GM19239 (cell line): ENCODE data around the gene PPIF.

Experiments used
- DNase-seq: peaks from one replicate; pipeline ENCODE4 v3.0.0; 2011; ENCODE audit warnings: low spot score; ENCODE audit not compliant: insufficient read length
- FAIRE-seq: peaks from 2 replicates; lab custom pipeline; 2011; peaks lifted over from hg19 to GRCh38; lab: Jason Lieb, UNC

PPIF gene

DNA sequence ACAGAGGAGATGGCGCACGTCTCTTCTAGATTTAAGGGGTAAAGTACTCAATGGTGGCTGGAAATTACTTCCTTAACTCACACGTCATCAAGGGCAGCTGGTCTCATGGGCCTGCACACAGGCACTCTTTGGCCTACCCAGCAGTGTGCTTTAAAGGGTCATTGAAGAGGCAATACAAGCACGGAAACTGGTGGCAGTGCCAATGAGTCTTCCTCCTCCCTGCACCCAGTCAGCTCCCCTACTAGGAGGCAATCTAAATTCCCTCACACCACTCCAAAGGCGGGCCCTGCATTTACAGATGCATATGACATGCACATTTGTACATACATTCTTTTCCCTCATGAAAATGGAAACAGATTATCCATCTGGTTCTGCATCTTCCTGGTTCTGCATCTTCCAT is 47.4 kb downstream of the PPIF start:
- FAIRE-seq = no peak
- no peak for DNase-seq

DNA sequence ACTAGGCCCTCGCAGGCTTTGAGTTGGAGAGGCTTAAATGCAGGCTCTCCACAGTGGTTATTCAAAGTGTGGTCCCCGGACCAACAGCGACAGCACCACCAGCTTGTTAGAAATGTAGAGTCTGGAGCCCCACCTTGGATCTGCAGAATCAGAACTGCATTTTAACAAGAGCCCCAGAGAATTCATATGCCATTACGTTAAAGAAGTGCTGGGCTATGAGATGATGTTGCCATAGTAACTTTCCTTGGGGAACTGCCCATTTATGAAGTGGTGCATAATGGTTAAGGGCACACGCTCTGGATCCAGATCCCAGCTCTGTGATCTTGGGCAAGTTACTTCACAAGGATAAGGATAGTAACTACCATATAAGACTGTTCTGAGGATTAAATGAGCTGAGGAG is 49.3 kb downstream of the PPIF start:
- no peak for FAIRE-seq
- no peak for DNase-seq

DNA sequence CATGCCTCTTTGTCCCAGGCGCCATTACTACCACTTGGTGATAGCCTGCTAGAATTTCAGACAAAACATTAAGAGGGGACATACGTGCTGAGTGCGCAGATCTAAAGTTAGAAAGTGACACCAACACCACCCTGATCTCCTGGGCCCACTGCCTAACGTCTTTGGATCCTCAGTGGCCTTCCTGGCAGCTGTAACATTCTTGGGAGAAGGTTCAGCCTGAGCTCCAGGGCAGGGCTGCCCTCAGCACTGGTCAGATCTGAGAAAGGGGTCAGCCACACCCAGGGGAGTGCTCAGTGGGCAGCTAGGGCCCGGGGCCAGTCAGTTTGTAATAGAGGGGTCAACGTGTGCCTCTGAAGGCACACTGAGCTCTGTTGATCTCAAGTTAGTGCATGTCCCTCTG is 49.8 kb downstream of the PPIF start:
- FAIRE-seq = no peak
- no peak for DNase-seq

DNA sequence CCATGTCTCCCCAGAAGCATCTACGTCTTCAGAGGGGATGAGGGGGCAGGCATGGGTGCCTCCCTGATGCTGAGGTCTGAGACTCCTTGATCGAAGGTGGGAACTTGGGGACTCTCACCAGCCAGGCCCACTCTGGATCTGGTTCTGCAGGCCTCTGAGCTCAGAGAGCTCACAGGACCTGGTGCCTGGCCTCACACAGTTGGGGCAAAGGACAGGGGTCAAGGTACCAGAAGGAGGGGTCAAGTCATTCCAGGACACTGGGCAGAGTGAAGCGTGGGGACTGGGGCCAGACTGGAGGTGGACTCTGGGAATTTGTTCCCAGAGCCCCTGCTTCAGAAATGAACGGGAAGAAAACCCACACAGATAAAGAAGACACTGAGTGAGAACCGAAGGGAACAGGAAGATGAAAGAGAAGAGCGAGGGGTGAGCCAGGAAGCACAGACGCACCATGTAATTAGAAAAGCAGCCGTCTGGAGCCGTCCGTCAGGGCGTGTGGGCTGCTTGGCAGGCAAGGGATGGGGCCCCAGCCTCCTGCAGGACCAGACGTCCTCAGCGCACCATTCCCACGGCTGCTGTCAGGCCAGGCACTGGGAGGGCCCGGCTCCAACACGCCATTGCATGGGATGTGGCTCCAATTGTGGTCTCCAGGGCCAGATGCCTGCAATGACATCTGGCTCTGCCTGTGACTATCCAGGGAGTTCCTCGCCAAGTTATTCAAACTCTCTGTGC is 50.5 kb downstream of the PPIF start:
- FAIRE-seq (no peak), DNase-seq (no peak)

DNA sequence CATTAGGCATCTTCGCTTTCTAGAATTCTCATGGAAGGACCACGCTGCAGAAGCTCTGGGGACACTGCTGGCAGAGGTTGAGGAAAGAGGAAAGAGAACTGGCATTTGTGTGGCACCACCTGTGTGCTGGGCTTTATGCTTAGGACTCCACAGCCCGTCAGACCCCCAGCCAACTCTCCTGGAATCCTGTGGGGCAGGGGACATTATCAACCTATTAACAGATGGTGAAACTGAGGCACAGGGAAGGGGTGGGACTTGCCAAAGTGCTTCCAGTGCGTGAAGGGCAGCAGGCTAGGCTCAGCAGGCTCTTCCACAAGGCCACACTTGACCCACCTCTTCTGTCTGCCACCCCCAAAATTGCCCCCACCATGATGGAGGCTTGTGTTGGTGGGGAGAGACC is 51.4 kb downstream of the PPIF start:
- no peak for DNase-seq
- no peak for FAIRE-seq

DNA sequence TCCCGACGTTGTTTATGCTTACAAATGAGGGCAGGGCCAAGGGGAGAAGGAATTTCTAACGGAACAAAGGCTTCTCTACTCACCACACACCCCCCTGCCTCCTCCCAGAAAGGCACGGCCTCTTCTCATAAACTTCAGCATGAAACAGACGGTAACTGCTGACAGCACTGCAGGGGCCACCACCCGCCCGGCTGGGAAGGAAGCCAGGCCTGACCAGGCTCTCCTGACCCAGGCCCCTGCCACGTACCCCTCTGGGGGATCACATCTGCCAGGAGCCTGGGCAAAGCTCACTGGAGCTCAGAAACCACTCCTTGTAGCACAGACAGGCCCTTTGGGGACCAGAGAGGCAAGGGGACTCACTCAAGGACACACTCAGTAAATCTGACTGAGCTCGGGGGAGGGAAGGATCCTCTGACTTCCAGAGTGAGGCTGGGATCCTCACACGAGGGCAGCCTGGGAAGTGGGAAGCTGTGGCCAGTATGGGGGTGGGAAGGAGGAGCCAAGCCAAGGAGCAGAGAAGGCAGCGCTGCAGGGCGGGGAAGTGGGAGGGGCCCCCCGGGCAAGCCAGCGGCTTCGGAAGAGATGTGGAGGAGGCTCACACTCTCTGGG is 52.1 kb downstream of the PPIF start:
- DNase-seq (no peak), FAIRE-seq (no peak)

DNA sequence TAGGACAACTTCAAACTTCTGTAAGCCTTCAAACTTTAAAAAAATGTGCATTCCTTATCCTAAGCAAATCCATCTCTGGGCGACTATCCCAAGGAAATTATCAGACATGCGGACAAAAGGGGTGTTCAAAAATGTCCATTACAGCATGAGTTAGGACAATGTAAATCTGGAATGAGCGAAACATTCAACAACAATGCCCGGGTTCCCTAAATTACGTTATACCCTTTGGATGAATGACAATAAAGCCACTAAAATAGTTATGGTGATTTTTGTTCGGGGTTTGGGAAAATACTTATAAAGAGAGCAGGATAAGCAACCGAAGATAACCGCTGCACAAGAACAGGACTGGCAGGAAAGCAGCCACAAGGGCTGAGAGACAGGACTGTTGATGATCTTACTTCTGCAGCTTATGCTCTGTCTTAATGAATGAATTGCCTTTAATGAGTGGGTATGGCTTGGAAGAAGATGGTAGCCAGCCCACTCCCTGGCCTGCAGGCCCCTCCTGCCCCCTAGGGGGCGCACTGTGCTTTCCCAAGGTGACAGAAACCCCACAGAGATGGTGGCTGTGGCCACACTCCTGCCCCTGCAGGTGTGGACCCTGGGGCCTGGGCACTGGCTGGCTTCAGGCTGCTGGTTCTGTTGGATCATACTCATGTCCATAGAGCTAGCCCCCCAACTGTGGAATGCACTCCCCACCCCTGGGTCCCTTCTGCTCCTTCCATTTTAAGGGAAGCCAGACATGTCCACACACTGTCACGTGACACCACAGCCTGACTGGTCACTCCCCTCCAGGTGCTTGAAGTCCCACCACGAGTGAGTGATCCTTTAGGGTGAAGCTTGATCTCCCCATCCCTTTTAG is 53.1 kb downstream of the PPIF start:
- DNase-seq (peak; percentile 69), FAIRE-seq (peak; percentile 81)

DNA sequence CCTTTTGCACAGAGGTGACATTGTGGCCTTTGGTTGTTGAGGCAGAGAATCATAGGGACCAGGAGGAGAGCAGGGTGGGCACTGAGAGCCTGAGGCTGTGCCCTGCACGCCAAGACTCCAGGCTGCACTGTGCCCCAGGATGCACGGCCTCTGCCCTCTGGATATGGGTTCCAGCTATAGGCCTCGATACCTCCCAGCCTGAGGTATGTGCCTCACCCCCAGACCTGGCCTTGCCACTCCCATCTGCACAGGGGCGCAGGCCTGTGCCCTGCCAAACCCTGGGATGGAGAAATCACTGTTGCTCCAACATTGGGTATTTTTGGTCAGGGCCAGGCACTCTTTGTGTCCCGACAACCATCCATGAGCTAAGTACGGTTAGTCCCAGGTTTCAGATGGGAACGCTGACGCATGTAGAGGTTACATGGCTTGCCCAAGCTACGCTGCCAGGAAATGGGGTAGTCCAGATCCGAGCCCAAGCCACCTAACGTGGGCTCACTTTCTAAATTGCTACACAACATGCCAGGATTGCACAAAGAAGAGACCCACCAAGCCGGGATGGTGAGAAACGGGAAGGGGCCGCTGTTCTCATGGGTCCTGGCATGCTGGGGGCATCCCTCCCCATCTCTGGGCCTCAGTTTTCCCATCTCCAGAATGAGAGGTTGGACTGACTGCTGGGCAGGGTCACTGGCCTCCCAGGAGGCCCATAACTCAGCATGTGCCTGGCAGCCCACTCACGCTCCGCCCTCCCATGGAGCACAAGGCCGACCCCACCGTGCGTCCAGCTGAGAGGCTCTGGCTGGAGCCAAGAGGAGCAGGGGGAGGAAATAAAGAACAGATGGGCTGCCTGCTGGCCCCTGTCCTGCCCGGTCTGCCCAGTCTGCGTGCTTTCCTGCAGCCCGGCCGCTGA is 54.0 kb downstream of the PPIF start:
- DNase-seq (no peak), FAIRE-seq (no peak)

DNA sequence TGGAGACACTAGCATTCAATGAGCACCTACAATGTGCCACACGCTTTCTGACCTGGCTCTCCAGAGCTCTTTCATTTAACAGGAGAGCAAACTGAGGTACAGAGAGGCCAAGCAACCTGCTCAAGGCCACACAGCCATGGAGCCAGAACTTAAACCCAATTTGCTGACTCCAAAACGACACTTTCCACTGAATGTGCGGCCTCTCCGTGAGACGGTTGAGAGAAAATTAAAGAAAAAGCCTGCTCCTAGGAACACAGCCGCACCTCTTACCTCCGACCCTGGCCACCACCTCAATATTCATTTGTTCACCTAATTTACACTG is 55.3 kb downstream of the PPIF start:
- DNase-seq = no peak
- no peak for FAIRE-seq

DNA sequence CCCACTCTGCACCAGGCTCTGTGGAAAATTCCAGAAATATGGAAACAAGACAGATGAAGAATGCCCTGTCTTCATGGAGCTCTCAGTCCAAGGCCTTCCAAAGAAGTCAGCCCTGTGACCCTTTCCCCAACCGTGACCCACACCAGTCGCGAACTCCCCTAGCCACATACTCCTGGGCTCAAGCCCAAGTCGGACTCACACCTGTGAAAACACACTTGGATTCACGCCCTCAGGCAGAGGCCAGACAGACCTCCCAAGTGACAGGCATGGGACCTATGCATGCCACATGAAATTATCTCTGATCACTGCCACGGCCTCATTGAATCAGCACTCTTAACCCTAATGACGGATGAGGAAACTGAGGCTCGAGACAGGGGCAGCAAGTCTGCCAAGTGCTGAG is 55.7 kb downstream of the PPIF start:
- DNase-seq (no peak), FAIRE-seq (no peak)

DNA sequence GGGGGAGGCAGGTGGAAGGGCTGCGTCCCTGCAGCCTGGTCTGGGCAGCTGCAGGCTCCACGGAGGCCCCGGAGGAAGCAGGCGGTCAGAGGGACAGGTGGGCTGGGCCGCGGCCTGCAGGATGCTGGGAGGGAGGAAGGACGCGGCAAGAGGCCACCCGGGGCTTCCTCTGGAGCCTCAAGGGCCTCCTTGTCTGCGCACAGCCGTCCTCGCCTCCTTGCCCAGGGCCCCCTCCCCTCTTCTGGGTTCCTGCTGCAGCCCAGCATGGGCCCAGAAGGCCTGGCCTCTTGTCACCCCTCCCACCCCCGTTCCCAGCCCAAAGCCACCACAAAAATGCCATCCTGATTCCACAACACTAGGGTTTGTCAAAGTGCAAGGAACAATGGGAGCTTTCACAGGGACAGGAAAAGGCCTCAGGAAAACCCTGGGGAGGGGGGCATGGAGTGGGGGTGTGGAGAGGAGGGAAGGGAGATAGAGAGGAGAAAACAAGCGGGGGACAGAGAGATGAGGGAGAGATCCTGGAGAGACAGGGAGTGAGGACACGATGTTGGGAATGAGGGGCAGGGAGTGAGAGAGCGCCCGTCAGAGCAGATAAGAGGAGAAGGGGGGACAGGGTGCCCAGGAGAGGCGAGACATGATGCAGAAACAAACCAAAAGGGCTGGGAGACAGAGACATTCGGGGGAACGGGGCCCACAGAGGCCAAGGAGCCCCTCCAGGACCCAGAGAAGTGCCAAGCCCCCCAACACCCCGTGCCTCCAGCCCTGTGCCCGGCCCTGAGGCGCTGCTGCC is 56.4 kb downstream of the PPIF start:
- no peak for DNase-seq
- FAIRE-seq = no peak

DNA sequence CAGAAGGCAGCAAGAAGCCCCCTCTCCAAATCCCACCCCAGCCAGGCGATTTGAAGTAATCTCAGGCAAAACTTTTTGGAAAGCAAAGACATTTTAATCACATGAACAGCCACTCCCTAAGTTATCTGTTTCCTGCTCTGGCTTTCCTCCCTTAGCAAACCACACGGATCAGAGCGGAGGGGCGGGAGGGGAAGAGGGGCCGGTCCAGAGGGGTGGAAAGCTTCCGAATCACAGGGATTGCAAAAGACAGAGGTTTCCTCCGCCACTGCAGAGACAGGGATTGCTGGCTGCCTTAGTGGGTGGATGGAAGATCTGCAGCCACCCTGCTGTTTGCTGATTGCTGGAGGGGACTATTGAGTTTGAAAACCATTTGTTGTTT is 57.0 kb downstream of the PPIF start:
- no peak for FAIRE-seq
- DNase-seq = no peak

DNA sequence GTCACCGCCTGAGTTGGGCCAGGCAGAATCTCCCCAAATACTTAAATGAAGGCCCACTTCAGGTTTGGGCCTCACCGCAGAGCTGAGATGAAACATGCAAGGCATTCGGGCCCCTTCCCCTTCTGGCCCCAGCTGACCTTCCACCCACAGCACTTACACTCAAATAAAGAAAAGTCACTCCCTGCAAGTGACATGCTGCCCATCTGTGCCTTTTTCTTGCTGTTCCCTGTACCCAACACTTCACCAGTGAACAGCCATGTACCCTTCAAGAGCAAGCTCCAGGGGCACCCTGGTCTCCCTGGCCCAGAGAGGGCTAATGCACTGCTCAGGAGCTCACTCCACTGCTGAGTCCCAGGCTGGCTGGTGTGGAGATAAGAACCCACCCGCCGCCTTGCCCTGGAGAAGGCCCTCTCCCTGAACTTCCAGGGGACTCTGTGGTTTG is 57.4 kb downstream of the PPIF start:
- DNase-seq = no peak
- FAIRE-seq = no peak
